ENCODE data around the gene MAPRE3. TPM values are rescaled to one million over a fixed set of nuclear protein-coding genes. Genes with fewer than 3 reads are reported as not detected.

The MAPRE3 gene
- total RNA-seq, 1 experiment from 2014 or later: 10.3 TPM

- Mint-ChIP-seq H3K4me1 (peaks cover 6% of the 10 kb centered on the region), H3K27ac (no peak overlapping the region), H3K4me3 (no peak overlapping the region), H3K36me3 (no peaks in the 10 kb centered on the region), H3K27me3 (ENCODE audit: low read depth) (no peaks in the 10 kb centered on the region; the same call in 1 of the 2 replicates), H3K9me3 (no peaks in the 10 kb centered on the region)
- TF ChIP-seq CBFB (CRISPR knock-in tag; IDR thresholded peaks at IDR 0.05; ENCODE audit: low read depth): no peak
- no peak for TF ChIP-seq ZNF416 (CRISPR knock-in tag; IDR thresholded peaks at IDR 0.05)
- no peak for DNase-seq (ENCODE audit: low spot score)
- CTCF ChIA-PET: interaction anchor here (1.0 kb wide), 1 partner anchor 17 kb away, joined by 7 read pairs; no protein-coding TSS in a partner anchor
- no peak for ATAC-seq
- POLR2A ChIA-PET: no interaction called here
These were observed 29.8 kb downstream of the MAPRE3 start for GRCh38 chr2:27000228-27000627.

- ATAC-seq (no peak), DNase-seq (ENCODE audit: low spot score) (no peak)
- peaks cover 6% of the 10 kb centered on the region for H3K4me1 Mint-ChIP-seq
- no peaks in the 10 kb centered on the region for H3K9me3 Mint-ChIP-seq
- H3K27ac Mint-ChIP-seq: no peak overlapping the region
- CTCF ChIA-PET: interaction anchor here (1.0 kb wide), 1 partner anchor 16 kb away, joined by 7 read pairs; no protein-coding TSS in a partner anchor
- no peaks in the 10 kb centered on the region for H3K36me3 Mint-ChIP-seq
- TF ChIP-seq ZNF425 (CRISPR knock-in tag; conservative IDR thresholded peaks at IDR 0.05) (no peak), IRF1 (CRISPR knock-in tag; IDR thresholded peaks at IDR 0.05) (no peak), CREB1 (CRISPR knock-in tag; IDR thresholded peaks at IDR 0.05) (no peak), SOX15 (CRISPR knock-in tag; IDR thresholded peaks at IDR 0.05) (no peak), ARID4B (CRISPR knock-in tag; IDR thresholded peaks at IDR 0.05; ENCODE audit: borderline replicate concordance) (no peak), JAZF1 (CRISPR knock-in tag; IDR thresholded peaks at IDR 0.05) (no peak), GTF2I (CRISPR knock-in tag; conservative IDR thresholded peaks at IDR 0.05) (no peak), FOXK1 (CRISPR knock-in tag; IDR thresholded peaks at IDR 0.05) (no peak), ZNF416 (CRISPR knock-in tag; IDR thresholded peaks at IDR 0.05) (no peak), IRF2 (CRISPR knock-in tag; IDR thresholded peaks at IDR 0.05; ENCODE audit: borderline replicate concordance, low read depth) (no peak), NFE2L1 (CRISPR knock-in tag; IDR thresholded peaks at IDR 0.05) (no peak), ZNF671 (CRISPR knock-in tag; IDR thresholded peaks at IDR 0.05) (no peak), MXD4 (CRISPR knock-in tag; IDR thresholded peaks at IDR 0.05; ENCODE audit: borderline replicate concordance) (no peak), GABPB1 (CRISPR knock-in tag; IDR thresholded peaks at IDR 0.05) (no peak), ATF2 (CRISPR knock-in tag; IDR thresholded peaks at IDR 0.05; ENCODE audit: borderline replicate concordance, low read depth) (no peak), NR3C1 (CRISPR knock-in tag; conservative IDR thresholded peaks at IDR 0.05; ENCODE audit: low read depth) (no peak)
- H3K27me3 Mint-ChIP-seq (ENCODE audit: low read depth): no peaks in the 10 kb centered on the region; the same call in 1 of the 2 replicates
- H3K4me3 Mint-ChIP-seq: no peak overlapping the region
- POLR2A ChIA-PET: no interaction called here
These were observed 30.6 kb downstream of the MAPRE3 start for GRCh38 chr2:27000995-27001394.

Data from WTC11 (cell line).